Activated naive CD4-positive, alpha-beta T cell treated with anti-CD3 and anti-CD28 coated beads, Interleukin-2, amount 50 U/mL, for 24 hours (primary cell): Measurements from ENCODE around the gene MFAP4.
A peak's percentile ranks its signal among the peaks of the same experiment; 100 is the strongest.

Experiments used
- H3K27ac Mint-ChIP-seq: one replicate; pipeline ENCODE4 v1.8.0; 2021; ENCODE audit warnings: mild to moderate bottlenecking, mixed read lengths
- H3K27me3 Mint-ChIP-seq: one replicate; pipeline ENCODE4 v1.8.0; 2021; ENCODE audit warnings: mixed read lengths
- H3K36me3 Mint-ChIP-seq: one replicate; pipeline ENCODE4 v1.8.0; 2021; ENCODE audit warnings: mixed read lengths
- H3K4me1 Mint-ChIP-seq: one replicate; pipeline ENCODE4 v1.8.0; 2021; ENCODE audit warnings: mixed read lengths
- H3K4me3 Mint-ChIP-seq: one replicate; pipeline ENCODE4 v1.8.0; 2021; ENCODE audit warnings: mild to moderate bottlenecking, mixed read lengths
- H3K9me3 Mint-ChIP-seq: one replicate; pipeline ENCODE4 v1.8.0; 2021; ENCODE audit warnings: mixed read lengths

MFAP4 gene

DNA sequence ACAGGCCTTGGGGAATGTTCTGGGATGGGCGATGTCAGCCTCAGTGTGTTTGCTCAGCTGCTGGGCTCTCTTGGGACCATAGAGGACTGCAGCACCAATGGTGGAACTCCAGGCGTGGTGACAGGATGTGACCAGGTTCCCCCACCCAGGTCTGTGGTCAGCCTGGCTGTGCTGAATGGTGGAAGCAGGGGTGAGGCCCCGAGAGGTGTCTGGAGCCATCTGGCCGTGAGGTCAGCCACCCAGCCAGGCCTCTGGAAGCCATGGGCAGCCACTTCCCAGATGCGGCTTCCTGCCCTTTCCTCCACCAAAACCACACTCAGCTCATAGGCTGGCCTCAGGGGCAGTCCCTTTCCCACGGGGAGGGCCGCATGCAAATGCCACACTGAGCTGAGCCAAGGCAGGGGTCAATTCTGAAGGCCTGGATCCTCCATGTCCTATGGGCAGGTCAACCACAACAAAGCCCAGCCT, 16.5 kb downstream of the MFAP4 start:
- Mint-ChIP-seq H3K4me1 (peaks cover 34% of the 10 kb centered on the region), H3K9me3 (no peaks in the 10 kb centered on the region), H3K27me3 (peaks cover 2% of the 10 kb centered on the region), H3K36me3 (no peaks in the 10 kb centered on the region), H3K4me3 (peak overlapping the region; percentile 56), H3K27ac (no peak overlapping the region)

DNA sequence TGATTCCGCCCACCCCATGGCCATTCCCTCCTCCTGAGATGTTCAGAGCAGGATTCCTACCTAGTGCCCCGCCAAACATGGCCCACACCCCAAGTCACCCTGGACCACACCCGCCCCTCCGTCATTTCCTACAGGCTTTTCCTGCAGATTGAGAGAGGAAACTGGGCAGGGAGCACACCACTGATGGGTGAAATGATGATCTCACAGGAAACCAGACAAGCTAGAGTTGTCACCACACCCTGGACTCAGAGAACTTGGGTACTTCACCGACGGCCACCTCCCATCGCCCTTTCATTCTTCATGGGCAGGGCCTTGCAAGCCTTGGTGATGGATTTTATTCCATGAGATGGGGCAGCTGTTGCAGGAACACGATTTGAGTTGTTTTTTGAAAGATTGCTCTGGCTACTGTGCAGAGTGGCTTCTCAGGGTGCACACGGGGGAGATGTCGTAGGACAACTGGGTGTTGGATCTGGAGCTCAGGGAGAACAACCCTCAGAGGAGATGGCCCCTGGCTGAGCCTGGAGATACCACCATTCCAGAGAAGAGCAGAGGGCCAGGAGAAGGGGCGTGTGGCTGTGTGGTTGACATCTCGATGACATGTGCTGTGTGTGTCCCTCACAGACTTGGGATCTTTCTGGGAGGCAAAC, 17.0 kb downstream of the MFAP4 start:
- peak overlapping the region; percentile 56 for H3K4me3 Mint-ChIP-seq
- no peaks in the 10 kb centered on the region for H3K9me3 Mint-ChIP-seq

DNA sequence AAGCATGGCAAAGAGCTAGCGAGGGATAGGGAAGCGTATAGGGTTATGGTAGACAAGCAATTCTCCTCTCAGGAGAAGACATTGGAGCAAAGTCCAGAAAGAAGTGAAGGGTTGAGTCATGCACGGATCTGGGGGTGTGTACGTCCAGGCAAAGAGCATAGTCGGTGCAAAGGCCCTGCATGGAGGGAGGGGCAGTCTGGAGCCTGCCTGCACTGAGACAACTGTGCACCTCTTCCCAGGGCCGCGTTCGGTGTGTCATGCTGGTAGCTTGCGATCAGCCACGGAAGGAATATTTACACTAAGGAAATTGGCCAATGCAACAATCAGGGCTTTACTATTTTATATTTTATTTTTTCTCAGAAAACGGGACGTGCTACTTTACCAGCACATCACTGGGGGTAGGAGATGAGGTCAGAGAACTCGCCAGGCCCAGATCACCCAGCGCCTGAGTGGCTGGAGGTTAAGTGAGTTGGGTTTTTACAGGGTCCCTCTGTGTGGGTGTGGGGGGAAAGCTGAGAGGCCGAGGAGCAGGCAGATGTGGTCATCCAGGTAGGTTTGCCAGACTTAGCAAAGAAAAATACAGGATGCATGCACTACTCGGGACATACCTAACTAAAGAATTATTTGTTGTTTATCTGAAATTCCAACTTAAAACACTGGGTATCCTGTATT, 17.7 kb downstream of the MFAP4 start:
- Mint-ChIP-seq H3K27me3 (peaks cover 2% of the 10 kb centered on the region), H3K36me3 (no peaks in the 10 kb centered on the region), H3K9me3 (no peaks in the 10 kb centered on the region), H3K4me3 (no peak overlapping the region), H3K4me1 (peaks cover 34% of the 10 kb centered on the region), H3K27ac (no peak overlapping the region)

More for the DNA sequence above, 17.0 kb downstream of the MFAP4 start:
- Mint-ChIP-seq H3K27me3 (peaks cover 2% of the 10 kb centered on the region), H3K4me1 (peaks cover 34% of the 10 kb centered on the region), H3K27ac (no peak overlapping the region), H3K36me3 (no peaks in the 10 kb centered on the region)

DNA sequence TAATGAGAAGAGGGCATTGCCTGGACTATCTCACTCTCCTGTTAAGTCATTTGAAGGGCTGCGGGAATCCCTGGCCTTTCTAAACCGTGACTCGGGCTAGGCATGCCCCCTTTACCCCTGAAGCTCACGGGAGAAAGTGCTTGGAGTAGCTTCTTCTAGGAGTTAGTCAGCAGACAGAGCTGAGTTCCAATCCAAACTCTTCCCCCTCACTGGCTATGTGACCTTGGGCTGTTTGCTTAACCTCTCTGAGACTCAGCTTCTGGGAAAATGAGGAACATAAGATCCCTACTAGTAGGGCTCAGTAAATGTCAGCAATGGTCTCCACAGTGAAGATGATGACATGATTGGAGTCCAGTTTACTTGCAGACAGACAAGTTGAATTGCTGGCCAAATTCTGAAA, 18.8 kb downstream of the MFAP4 start:
- H3K27me3 Mint-ChIP-seq, result peaks cover 2% of the 10 kb centered on the region
- H3K4me1 Mint-ChIP-seq, result peaks cover 34% of the 10 kb centered on the region
- no peaks in the 10 kb centered on the region for H3K9me3 Mint-ChIP-seq
- H3K27ac Mint-ChIP-seq, result no peak overlapping the region
- H3K4me3 Mint-ChIP-seq, result no peak overlapping the region
- H3K36me3 Mint-ChIP-seq, result no peaks in the 10 kb centered on the region

DNA sequence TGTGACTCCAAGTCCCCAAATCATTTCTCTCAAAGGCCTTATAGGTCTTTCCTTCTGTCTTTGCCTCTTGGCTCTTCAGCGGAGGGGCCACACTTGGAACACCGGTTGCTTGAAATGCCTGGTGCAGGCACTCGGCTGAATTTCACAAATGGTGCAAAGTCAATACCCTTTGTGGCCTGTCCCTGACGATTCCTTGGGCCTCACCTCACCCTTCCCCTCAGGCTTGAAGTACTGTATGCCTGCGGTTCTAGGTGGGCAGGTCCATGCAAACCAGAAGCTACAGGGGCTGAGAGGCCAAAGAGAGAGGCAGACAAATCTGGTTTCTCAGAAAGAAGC, 20.4 kb downstream of the MFAP4 start:
- H3K9me3 Mint-ChIP-seq, result no peaks in the 10 kb centered on the region
- no peak overlapping the region for H3K27ac Mint-ChIP-seq
- H3K36me3 Mint-ChIP-seq, result no peaks in the 10 kb centered on the region
- H3K4me1 Mint-ChIP-seq, result peaks cover 27% of the 10 kb centered on the region
- H3K4me3 Mint-ChIP-seq, result no peak overlapping the region
- peaks cover 2% of the 10 kb centered on the region for H3K27me3 Mint-ChIP-seq

DNA sequence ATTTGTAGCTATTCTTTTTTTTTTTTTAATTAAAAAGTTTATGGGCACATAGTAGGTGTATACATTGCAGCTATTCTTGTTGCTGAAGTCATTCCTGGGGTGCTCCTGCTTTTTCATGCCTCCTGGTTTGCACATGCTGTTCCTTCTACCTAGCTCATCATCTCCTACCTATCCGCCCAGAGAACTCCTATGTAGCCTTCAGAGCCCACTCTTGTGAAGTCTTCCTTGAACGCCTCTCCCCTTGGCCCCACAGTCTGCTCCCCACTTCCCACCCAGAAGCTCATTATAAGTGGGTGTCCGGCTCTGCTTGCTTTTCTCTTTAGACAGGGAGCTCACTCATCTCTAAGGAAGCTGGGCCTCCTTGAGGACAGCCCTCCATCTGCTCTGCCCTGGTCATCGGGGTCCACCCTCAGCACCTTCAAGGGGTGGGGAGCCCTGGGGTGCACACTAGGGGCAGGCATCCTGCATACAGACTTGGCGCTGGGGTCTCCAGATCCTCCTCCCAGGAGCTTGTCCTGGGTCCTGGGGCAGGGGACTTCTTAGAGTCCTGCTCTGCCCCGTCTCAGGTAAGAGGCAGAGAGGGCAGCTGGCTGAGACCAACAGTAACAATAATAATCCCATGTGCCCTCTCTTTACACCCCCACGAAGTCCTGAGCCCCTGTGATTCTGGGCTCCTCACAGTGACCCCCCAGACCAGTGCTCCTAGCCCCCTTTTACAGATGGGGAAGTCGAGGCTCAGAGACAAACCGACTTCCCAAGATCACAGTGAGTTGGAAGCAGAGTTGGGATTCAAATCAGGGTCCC, 21.0 kb downstream of the MFAP4 start:
- H3K4me3 Mint-ChIP-seq, result no peak overlapping the region
- peak overlapping the region; percentile 30 for H3K27ac Mint-ChIP-seq

DNA sequence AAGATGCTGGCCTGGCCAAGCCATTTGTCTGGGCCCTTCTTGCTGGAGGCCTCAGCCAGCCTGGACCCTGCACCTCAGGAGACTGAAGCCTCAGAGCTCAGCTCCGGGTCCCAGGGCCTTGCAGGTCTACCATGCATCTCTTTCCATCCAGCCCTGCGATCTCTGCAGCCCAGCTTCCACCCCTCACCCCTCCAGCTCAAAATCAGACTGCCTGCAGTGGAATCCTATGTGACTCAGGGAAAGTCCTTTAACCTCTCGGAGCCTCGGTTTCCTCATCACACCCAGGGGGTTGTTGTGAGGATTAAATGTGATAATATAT, 21.5 kb downstream of the MFAP4 start:
- peaks cover 2% of the 10 kb centered on the region for H3K27me3 Mint-ChIP-seq
- no peaks in the 10 kb centered on the region for H3K9me3 Mint-ChIP-seq
- H3K36me3 Mint-ChIP-seq, result no peaks in the 10 kb centered on the region
- peaks cover 26% of the 10 kb centered on the region for H3K4me1 Mint-ChIP-seq
- no peak overlapping the region for H3K27ac Mint-ChIP-seq
- H3K4me3 Mint-ChIP-seq, result no peak overlapping the region

More for the DNA sequence above, 21.0 kb downstream of the MFAP4 start:
- Mint-ChIP-seq H3K36me3 (no peaks in the 10 kb centered on the region), H3K4me1 (peaks cover 29% of the 10 kb centered on the region), H3K27me3 (peaks cover 2% of the 10 kb centered on the region), H3K9me3 (no peaks in the 10 kb centered on the region)

DNA sequence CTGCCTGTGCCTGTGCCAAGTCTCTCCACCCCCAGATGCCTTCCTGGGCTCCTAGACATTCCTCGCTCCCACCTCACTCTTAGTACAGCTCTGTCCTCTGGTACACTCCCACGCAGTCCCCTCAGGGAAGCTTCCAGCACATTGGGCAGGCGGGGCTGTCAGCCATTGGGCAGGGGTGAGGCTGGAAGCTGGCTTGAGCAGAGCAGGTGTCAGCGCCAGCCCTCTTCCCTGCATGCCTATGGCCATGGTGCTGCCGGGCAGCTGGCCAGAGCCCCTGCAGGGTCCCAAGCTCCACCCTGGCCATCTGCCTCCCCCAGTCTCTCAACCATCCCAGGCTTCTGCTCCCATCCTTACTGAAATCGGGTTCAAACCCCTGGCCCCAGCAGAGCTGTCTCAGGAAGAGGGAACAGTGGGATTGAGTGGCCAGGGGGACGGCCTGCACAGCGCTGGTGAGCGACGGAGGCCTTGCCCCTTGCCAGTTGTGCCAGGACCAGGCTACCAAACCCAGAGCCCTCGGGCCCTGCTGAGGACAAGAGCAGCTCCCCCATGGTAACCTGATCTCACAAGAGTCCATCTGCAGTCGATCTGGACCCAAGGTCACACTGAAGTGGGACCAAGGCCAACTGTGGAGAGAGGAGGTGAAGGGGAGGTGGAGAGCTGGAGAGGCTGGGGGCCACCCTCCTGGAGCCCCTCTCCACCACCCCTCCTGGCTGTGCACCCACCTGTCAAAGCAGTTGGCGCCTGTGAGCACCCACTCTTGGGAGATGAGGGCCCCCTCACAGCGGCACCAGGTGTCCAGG, 22.1 kb downstream of the MFAP4 start:
- no peaks in the 10 kb centered on the region for H3K36me3 Mint-ChIP-seq
- H3K27ac Mint-ChIP-seq, result no peak overlapping the region
- peaks cover 20% of the 10 kb centered on the region for H3K4me1 Mint-ChIP-seq
- H3K27me3 Mint-ChIP-seq, result peaks cover 2% of the 10 kb centered on the region
- no peaks in the 10 kb centered on the region for H3K9me3 Mint-ChIP-seq
- no peak overlapping the region for H3K4me3 Mint-ChIP-seq

DNA sequence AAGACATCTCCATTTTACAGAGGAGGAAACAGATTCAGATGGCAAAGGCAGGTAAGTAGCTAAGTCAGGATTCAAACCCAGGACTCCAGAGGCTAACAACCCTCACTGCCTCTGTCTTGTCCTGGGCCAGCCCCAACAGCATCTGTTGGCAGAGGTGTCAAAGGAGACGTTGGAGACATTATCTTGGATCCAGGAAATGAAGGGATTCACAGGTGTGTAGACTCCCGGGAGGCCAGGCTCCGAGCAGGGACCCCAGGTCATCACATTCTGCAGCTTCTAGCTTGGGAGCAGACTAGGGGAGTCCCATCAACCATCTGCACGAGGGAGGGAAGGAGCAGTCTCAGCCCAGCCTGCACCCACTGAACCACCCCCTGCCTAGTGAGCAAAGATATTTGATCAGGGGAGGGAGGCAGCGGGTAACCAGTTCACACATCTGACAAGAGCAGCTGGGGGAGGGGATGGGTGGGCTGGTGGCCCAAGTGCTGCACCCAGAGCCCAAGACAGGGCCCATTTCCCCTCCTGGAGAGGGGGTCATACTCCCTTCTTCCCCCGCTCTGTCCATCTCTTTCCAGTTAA, 23.4 kb downstream of the MFAP4 start:
- Mint-ChIP-seq H3K36me3 (no peaks in the 10 kb centered on the region), H3K4me1 (peaks cover 8% of the 10 kb centered on the region), H3K27ac (no peak overlapping the region)

DNA sequence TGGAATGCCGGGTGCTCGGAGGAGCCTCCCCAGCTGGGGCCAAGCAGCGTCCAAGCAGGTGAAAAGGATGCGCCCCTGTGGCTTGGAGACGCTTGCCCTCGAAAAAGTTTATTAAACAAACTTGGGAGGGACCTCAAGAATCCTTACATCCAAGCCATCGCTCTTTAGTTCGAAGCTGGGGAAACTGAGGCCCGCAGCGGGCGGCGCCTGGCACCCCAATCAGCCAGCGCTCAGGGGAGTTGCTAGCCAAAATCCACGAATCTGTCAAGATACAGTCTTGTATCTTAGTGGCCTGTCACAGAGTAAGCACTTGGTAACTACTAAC, 23.9 kb downstream of the MFAP4 start:
- no peaks in the 10 kb centered on the region for H3K36me3 Mint-ChIP-seq
- H3K4me3 Mint-ChIP-seq, result peak overlapping the region; percentile 89
- no peaks in the 10 kb centered on the region for H3K9me3 Mint-ChIP-seq
- peaks cover 8% of the 10 kb centered on the region for H3K4me1 Mint-ChIP-seq
- no peak overlapping the region for H3K27ac Mint-ChIP-seq
- peaks cover 4% of the 10 kb centered on the region for H3K27me3 Mint-ChIP-seq

More for the DNA sequence above, 23.4 kb downstream of the MFAP4 start:
- Mint-ChIP-seq H3K9me3 (no peaks in the 10 kb centered on the region), H3K27me3 (peaks cover 4% of the 10 kb centered on the region), H3K4me3 (no peak overlapping the region)

DNA sequence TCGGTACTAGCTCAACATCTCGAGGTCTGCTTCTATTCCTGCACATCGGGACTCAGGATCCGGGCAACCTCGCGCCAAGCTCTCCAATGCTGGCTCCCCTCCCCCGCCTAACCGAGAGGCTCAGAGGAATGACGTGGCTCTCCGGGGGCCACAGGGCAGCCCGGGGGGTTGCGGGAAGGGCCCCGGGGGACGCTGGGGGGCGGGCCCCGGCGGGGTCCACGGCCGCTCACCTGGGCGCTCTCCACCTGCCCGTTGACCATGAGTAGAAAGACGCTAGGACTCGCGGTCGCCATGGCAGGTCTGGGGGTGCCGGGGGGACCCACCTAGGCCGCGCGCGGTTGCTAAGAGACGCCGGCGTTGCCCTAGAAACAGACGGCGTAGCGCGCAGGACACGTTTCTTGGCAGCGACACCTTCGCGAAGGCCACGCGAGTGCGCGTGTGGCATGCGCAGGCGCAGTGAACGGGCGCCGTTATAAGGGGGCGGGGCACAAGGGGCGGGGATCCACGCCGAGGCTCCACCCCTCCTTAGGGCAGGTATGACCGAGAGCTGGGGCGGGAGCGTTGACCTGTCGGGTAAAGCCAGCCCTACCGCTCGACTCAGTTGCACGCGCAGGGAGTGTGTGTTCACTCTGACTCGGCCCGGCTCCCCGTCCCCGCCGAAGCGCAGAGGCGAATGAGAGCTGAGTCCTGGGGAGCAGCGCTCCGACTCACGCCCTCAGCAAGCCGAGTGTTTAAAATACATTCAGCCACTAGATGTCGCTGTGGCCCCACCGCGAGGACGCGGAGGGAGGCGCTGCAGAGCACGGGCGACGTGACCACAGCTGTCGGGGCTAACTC, 24.5 kb downstream of the MFAP4 start, which contains the start of gene B9D1:
B9D1 (minus strand) TSS at position 447 of the 837 bp plus-strand sequence; CDS start at position 293, 154 bp downstream.
- peaks cover 8% of the 10 kb centered on the region for H3K4me1 Mint-ChIP-seq
- H3K9me3 Mint-ChIP-seq, result no peaks in the 10 kb centered on the region
- peak within 1 kb of the TSS; percentile 89 for H3K4me3 Mint-ChIP-seq
- H3K36me3 Mint-ChIP-seq, result no peaks in the 10 kb centered on the region
- H3K27me3 Mint-ChIP-seq, result peaks cover 4% of the 10 kb centered on the region
- peak within 1 kb of the TSS; percentile 87 for H3K27ac Mint-ChIP-seq

DNA sequence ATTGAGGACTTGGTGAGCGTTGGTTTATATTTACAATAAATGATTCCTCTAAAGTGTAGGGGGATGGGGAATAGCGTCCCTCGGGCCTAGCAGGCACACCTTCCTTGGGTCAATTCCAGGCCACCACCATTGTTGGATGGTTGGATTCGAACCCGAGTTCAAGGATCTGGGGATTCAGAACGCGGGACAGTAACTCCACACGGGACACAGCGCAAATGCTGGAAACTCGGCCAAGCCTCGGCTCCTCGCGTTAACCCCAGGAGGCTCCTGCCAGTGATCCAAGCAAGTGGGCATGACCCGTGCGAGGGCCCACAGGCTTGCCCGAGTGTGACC, 25.1 kb downstream of the MFAP4 start:
- Mint-ChIP-seq H3K36me3 (no peaks in the 10 kb centered on the region), H3K27me3 (peaks cover 4% of the 10 kb centered on the region), H3K27ac (peak overlapping the region; percentile 86), H3K4me3 (peak overlapping the region; percentile 89), H3K9me3 (no peaks in the 10 kb centered on the region), H3K4me1 (peaks cover 8% of the 10 kb centered on the region)

DNA sequence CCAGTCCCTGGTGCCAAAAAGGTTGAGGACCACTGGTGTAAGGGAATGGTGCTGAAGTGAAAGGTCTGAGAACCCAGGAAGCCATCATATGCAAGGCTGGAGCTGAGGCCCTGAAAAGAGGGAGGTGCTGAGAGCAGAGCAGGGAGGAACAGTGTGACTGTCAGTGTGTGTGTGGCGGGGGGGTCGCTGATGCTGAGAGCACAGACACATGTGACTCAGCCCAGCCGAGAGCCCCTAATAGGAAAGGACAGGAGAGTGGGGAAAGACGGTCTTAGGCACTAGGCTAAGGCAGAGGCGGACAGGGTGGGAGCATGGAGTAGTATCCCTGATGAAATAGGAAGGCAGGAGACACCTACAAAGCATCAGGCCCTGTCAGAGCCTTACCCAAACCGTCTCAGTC, 25.7 kb downstream of the MFAP4 start:
- Mint-ChIP-seq H3K36me3 (no peaks in the 10 kb centered on the region), H3K27me3 (peaks cover 4% of the 10 kb centered on the region), H3K4me3 (peak overlapping the region; percentile 89), H3K4me1 (peaks cover 8% of the 10 kb centered on the region), H3K9me3 (no peaks in the 10 kb centered on the region), H3K27ac (no peak overlapping the region)

DNA sequence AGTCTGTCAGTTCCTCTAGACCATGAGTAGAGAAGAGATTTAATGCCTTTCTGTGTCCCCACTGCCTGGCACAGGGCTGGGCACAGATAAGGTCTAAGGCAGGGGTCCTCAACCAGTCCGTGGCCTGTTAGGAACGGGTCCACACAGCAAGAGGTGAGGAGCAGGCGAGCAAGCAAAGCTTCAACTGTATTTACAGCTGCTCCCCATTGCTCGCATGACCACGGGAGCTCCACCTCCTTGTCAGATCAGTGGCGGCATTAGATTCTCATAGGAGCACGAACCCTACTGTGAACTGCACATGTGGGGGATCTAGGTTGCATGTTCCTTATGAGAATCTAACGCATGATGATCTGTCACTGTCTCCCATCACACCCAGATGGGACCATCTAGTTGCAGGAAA, 26.2 kb downstream of the MFAP4 start:
- peaks cover 2% of the 10 kb centered on the region for H3K27me3 Mint-ChIP-seq
- no peak overlapping the region for H3K4me3 Mint-ChIP-seq
- H3K4me1 Mint-ChIP-seq, result peaks cover 8% of the 10 kb centered on the region
- no peak overlapping the region for H3K27ac Mint-ChIP-seq
- H3K9me3 Mint-ChIP-seq, result no peaks in the 10 kb centered on the region
- H3K36me3 Mint-ChIP-seq, result no peaks in the 10 kb centered on the region

DNA sequence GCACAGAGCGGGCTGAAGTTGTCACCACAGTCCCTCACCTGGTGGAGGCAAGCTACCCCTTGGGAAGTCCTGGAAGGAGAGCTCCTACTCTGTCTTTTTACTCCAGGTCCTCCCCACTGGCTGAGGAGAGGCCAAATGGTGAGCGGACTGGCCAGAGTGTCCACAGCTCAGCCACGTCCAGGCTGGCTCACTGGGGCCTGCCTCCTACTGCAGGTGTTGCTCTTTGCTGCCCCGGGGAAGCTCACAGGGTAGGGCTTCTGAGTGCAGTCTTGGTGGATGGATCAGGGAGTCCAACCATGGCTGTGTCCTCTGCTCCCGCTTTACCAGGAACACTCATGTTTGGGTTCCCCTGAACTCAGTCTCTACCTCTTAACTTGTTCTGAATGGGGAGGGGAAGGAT, 27.1 kb downstream of the MFAP4 start:
- peaks cover 8% of the 10 kb centered on the region for H3K4me1 Mint-ChIP-seq
- H3K27me3 Mint-ChIP-seq, result peaks cover 3% of the 10 kb centered on the region
- no peaks in the 10 kb centered on the region for H3K36me3 Mint-ChIP-seq
- H3K4me3 Mint-ChIP-seq, result no peak overlapping the region
- H3K27ac Mint-ChIP-seq, result no peak overlapping the region
- H3K9me3 Mint-ChIP-seq, result no peaks in the 10 kb centered on the region
